Measurements from ENCODE around the gene INKA1.
"Not testable (repeated sequence)": the region's sequence is repeated elsewhere in the genome, so short reads cannot be mapped to it uniquely, and the experiment has no call there.

INKA1 gene

GRCh38 chr3:49802719-49803464, at the start of gene INKA1:
Gene INKA1 (plus strand): TSS chr3:49803261. CDS start chr3:49803393, 132 bp downstream.
- in situ Hi-C loops (cut with MboI; ENCODE audit: low sequenced_read_pairs): no loop called here

GRCh38 chr3:49754536-49754935, 48.5 kb upstream of the INKA1 start:
- in situ Hi-C loops (cut with MboI; ENCODE audit: low sequenced_read_pairs): no loop called here

- in situ Hi-C loops (cut with MboI; ENCODE audit: low sequenced_read_pairs): no loop called here
Measured at GRCh38 chr3:49756036-49756435, 47.0 kb upstream of the INKA1 start.

- in situ Hi-C loops (cut with MboI; ENCODE audit: low sequenced_read_pairs): no loop called here
Measured at GRCh38 chr3:49757197-49757596, 45.9 kb upstream of the INKA1 start.

GRCh38 chr3:49759226-49759625, 43.8 kb upstream of the INKA1 start:
- in situ Hi-C loops (cut with MboI; ENCODE audit: low sequenced_read_pairs): no loop called here

DNA sequence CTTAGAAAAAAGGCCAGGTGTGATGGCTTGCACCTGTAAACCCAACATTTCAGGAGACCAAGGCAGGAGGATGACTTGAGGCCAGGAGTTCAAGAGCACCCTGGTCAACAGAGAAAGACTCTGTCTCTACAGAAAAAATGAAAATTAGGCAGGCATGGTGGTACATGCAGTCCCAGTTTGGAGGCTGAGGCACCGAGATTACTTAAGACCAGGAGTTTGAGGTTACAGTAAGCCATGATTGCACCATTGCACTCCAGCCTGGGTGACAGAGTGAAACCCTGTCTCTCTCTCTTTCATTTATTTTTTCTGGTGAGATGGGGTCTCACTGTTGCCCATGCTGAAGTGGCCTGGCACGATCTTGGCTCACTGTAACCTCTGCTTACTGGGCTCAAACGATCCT, 41.4 kb upstream of the INKA1 start:
- in situ Hi-C loops (cut with MboI; ENCODE audit: low sequenced_read_pairs): no loop called here

GRCh38 chr3:49763981-49764380, 39.1 kb upstream of the INKA1 start:
- in situ Hi-C loops (cut with MboI; ENCODE audit: low sequenced_read_pairs): no loop called here

GRCh38 chr3:49769286-49769915, 33.7 kb upstream of the INKA1 start:
- in situ Hi-C loops (cut with MboI; ENCODE audit: low sequenced_read_pairs): no loop called here

GRCh38 chr3:49769926-49770325, 33.1 kb upstream of the INKA1 start:
- in situ Hi-C loops (cut with MboI; ENCODE audit: low sequenced_read_pairs): no loop called here

GRCh38 chr3:49771340-49771938, 31.6 kb upstream of the INKA1 start:
- in situ Hi-C loops (cut with MboI; ENCODE audit: low sequenced_read_pairs): no loop called here

DNA sequence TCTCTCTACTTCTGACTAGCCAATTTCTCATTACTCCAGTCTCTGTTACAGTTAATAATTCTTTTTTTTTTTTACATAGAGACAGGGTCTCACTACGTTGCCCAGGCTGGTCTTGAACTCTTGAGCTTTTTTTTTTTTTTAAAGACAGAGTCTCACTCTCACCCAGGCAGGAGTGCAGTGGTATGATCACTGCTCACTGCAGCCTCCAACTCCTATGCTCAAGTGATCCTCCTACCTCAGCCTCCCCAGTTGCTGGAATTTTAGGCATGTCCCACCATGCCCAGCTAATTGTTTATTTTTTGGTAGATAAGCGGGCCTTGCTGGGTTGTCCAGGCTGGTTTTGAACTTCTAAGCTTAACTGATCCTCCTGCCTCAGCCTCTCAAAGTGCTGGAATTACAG, 30.4 kb upstream of the INKA1 start:
- in situ Hi-C loops (cut with MboI; ENCODE audit: low sequenced_read_pairs): no loop called here

DNA sequence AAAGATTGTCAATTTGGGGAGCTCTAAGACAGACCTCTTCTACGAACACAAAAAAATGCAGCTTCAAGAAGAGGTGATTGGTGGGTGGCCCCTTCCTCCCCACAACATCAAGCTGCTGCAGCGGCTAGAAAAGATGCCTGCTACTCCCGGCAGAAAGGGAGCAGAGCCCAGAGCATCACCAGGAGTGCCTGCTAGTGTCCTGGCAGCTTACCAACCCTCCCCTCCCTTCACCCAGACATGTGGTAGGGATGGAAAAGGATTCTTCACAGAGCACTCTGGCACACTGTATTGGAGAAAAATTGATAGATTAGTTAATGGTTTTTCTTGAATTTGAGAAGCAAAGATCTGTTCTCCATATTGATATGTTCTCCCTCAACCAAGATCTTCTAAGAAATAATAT, 27.5 kb upstream of the INKA1 start:
- in situ Hi-C loops (cut with MboI; ENCODE audit: low sequenced_read_pairs): no loop called here

- in situ Hi-C loops (cut with MboI; ENCODE audit: low sequenced_read_pairs): not testable (repeated sequence)
Measured at GRCh38 chr3:49776101-49776500, 27.0 kb upstream of the INKA1 start.

GRCh38 chr3:49779358-49780079, 23.5 kb upstream of the INKA1 start:
- in situ Hi-C loops (cut with MboI; ENCODE audit: low sequenced_read_pairs): no loop called here

GRCh38 chr3:49780080-49780974, 22.7 kb upstream of the INKA1 start:
- in situ Hi-C loops (cut with MboI; ENCODE audit: low sequenced_read_pairs): no loop called here

DNA sequence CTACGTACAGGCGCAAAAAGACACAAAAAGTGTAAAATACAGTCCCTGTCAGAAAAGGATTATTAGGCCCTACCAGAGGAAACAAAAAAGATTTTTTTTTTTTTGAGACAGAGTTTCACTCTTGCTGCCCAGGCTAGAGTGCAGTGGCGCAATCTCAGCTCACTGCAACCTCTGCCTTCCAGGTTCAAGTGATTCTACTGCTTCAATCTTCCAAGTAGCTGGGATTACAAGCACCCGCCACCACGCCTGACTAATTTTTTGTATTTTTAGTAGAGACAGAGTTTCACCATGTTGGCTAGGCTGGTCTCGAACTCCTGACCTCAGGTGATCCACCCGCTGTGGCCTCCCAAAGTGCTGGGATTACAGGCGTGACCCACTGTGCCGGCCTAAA, 22.1 kb upstream of the INKA1 start:
- in situ Hi-C loops (cut with MboI; ENCODE audit: low sequenced_read_pairs): not testable (repeated sequence)

- in situ Hi-C loops (cut with MboI; ENCODE audit: low sequenced_read_pairs): no loop called here
Measured at GRCh38 chr3:49781415-49782199, 21.5 kb upstream of the INKA1 start.

- in situ Hi-C loops (cut with MboI; ENCODE audit: low sequenced_read_pairs): not testable (repeated sequence)
Measured at GRCh38 chr3:49782277-49782676, 20.8 kb upstream of the INKA1 start.

- in situ Hi-C loops (cut with MboI; ENCODE audit: low sequenced_read_pairs): no loop called here
Measured at GRCh38 chr3:49785565-49786356, 17.3 kb upstream of the INKA1 start.
